Epithelial cell of esophagus (primary cell): ENCODE data around the gene WDR54.

ENCODE experiments used
- DNase-seq: peaks from one replicate; pipeline ENCODE4 v3.0.0; 2010; ENCODE audit warnings: low read depth
- H3K4me3 ChIP-seq: 2 replicates; pipeline ENCODE4 v1.5.1; 2011; ENCODE audit warnings: mild to moderate bottlenecking, low read length, control low read depth
- TF ChIP-seq, protein P1 (sequence below): IDR thresholded peaks from 2 replicates; pipeline ENCODE4 v1.5.1; 2011; ENCODE audit warnings: low read depth, mild to moderate bottlenecking, low read length, control low read depth, inconsistent platforms; ENCODE audit not compliant: insufficient read depth; ENCODE audit errors: missing control alignments

The WDR54 gene

DNA sequence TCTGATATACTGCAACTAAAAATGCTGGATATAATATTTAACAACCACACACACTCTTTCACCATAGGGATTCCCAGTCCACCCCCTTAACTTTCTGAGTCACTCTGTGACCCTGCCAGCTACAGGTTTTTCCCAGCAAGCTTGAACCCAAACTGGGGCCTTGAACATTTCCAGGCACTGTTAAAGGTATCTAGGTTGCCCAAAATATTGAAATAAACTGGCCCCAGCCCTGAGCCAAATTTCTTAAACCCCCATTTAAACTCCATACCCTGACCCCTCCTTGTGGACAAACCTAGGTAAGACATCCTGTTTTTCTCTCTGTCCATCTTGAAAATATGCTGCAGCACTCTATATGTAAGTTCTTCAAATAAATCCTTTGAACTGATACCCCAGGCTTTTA lies 21.7 kb upstream of the WDR54 start:
- peak; percentile 52 for DNase-seq
- TF ChIP-seq, protein P1, sequence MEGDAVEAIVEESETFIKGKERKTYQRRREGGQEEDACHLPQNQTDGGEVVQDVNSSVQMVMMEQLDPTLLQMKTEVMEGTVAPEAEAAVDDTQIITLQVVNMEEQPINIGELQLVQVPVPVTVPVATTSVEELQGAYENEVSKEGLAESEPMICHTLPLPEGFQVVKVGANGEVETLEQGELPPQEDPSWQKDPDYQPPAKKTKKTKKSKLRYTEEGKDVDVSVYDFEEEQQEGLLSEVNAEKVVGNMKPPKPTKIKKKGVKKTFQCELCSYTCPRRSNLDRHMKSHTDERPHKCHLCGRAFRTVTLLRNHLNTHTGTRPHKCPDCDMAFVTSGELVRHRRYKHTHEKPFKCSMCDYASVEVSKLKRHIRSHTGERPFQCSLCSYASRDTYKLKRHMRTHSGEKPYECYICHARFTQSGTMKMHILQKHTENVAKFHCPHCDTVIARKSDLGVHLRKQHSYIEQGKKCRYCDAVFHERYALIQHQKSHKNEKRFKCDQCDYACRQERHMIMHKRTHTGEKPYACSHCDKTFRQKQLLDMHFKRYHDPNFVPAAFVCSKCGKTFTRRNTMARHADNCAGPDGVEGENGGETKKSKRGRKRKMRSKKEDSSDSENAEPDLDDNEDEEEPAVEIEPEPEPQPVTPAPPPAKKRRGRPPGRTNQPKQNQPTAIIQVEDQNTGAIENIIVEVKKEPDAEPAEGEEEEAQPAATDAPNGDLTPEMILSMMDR: peak; percentile 59
- no peak overlapping the region for H3K4me3 ChIP-seq

DNA sequence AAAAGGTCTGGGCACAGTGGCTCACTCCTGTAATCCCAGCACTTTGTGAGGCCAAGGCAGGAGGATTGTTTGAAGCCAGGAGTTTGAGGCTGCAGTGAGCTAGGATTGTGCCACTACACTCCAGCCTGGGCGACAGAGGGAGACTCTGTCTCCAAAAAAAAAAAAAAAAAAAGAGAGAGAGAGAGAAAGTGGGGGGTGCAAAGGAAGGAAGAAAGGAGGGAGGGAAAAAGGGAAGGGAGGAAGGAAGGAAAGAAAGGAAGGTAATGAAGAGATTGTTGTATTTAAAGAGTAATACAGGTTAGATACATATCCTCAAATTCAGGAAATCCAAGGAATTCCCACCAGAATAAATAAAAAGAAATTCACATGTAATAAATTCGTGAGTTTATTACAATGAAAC lies 19.6 kb upstream of the WDR54 start:
- no peak for DNase-seq
- TF ChIP-seq, protein P1: no peak
- no peak overlapping the region for H3K4me3 ChIP-seq

GRCh38 chr2:74406035-74406434 lies 15.5 kb upstream of the WDR54 start:
- H3K4me3 ChIP-seq: no peak overlapping the region
- TF ChIP-seq, protein P1: no peak
- DNase-seq: peak; percentile 75

- TF ChIP-seq, protein P1: no peak
- DNase-seq: no peak
- no peak overlapping the region for H3K4me3 ChIP-seq
Measured at GRCh38 chr2:74407682-74408081, 13.8 kb upstream of the WDR54 start.

DNA sequence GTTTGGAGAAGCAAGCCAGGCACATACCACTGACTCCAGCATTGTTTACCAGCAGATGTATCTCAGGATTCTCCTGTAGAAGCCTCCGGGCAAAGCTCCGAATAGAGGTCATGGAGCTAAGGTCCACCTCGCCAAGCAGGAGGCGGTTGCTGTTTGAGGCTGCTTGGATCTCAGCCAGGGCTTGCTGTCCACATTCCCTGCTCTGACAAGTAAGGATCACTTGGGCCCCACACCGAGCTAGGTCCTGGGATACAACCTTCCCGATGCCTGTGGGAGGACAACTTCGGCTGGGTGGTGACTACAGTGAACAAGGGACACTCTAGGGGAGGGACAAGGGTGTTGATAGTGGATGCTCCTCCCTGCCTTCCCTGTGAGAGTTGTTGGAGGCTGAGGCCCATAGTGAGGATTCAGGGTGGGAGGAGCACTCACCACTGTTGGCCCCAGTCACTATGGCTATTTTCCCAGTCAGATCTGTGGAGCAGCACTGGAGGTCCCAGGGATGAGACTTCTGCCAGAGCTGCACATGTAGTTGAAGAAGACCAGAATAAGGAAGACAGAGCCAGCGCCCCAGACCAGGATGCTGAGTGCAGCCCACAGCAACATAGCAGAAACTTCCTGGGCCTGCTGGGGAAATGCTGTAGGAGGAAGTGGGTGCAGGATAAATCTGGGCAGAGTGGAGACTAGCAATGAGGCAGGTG lies 8.4 kb upstream of the WDR54 start:
- DNase-seq: no peak
- TF ChIP-seq, protein P1: no peak
- no peak overlapping the region for H3K4me3 ChIP-seq

- no peak for DNase-seq
- TF ChIP-seq, protein P1: no peak
- H3K4me3 ChIP-seq: peak overlapping the region; percentile 22
Measured at GRCh38 chr2:74414441-74414840, 7.1 kb upstream of the WDR54 start.

DNA sequence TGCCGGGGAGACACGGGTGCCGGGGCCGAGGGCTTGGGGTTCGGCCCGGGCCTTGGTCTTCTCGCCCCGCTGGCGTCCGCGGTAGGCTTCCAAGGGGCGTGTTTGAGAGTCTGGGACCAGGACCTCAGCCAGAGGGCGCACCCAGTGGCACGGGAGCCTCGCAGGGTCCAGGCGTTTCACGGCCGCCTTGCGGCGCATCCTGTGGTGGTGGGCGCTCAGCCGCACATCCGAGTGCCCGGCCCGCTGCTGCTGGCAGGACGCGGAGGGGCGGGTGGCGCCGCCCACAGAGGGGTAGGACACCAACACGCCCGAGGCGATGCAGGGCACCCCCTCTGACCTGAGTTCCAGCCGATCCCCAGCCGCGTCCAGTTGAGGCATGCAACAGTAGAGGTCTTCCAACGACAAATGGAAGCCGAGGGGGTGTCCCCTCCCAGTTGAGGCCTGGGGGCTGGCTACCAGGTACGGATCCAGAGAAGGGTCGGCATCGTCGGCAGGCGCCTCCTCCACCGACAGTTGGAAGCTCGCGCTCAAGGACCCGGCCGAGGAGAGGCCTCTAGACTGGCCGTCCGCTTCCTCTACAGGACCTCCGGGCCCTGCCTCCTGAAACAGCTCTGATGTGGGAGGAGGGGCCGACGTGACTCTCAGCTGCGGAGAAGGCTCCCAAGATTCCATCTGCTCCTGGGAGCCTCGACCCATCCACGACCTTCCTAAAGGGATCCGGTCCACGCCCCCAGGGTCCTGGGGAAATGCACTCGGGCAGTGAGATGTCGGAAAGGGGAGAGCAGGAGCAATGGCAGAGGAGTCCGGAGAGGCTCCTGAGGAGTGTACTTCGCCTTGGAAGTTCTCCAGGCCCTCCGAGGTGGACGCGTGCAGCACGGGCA lies 6.4 kb upstream of the WDR54 start:
- DNase-seq: no peak
- TF ChIP-seq, protein P1: no peak
- H3K4me3 ChIP-seq: peak overlapping the region; percentile 22
